H1 (cell line): ENCODE data around the gene TUBGCP2. TPM values are rescaled to one million over a fixed set of nuclear protein-coding genes. Genes with fewer than 3 reads are reported as not detected.

Source experiments
- CTCF ChIA-PET: fragments of 300-600 bp; sonication (Branson Sonifier 250); formaldehyde crosslinking; loops from one replicate; lab custom pipeline; 2021; ENCODE audit not compliant: partially characterized antibody; lab: Charles Lee
- POLR2A ChIA-PET: fragments of 300-600 bp; sonication (Branson Sonifier 250); formaldehyde crosslinking; loops from one replicate; lab custom pipeline; 2021; ENCODE audit warnings: inconsistent platforms; ENCODE audit not compliant: partially characterized antibody; lab: Charles Lee
- DNase-seq, 2 experiments: peaks; one replicate each; pipeline versions ENCODE4 v3.0.0 to v3.0.0-alpha.2; 2010 to 2022; ENCODE audit warnings: low spot score in 2 of 2, low read depth in 1 of 2, mixed read lengths in 1 of 2
- FAIRE-seq: peaks from 2 replicates; lab custom pipeline; 2011; peaks lifted over from hg19 to GRCh38; lab: Jason Lieb, UNC
- H2AFZ ChIP-seq: 2 replicates; pipeline ENCODE4 v1.8.1; 2012; ENCODE audit warnings: low read length, inconsistent platforms
- H2AK5ac ChIP-seq: 2 replicates; pipeline ENCODE4 v1.6.1; 2013; ENCODE audit warnings: low read depth, low read length
- H2BK120ac ChIP-seq: replicated peaks from 2 replicates; pipeline ENCODE3; 2013; ENCODE audit warnings: low read depth, low read length, inconsistent platforms
- H2BK12ac ChIP-seq: 2 replicates; pipeline ENCODE4 v1.6.1; 2013; ENCODE audit warnings: low read depth, low read length
- H2BK15ac ChIP-seq: 2 replicates; pipeline ENCODE4 v1.6.1; 2013; ENCODE audit warnings: low read length
- H2BK20ac ChIP-seq: 2 replicates; pipeline ENCODE4 v1.6.1; 2013; ENCODE audit warnings: low read length
- H2BK5ac ChIP-seq: 2 replicates; pipeline ENCODE4 v1.6.1; 2013; ENCODE audit warnings: low read depth, low read length
- H3K14ac ChIP-seq: 2 replicates; pipeline ENCODE4 v1.6.1; 2013; ENCODE audit warnings: inconsistent platforms; ENCODE audit not compliant: insufficient read length
- H3K18ac ChIP-seq: 2 replicates; pipeline ENCODE4 v1.6.1; 2013; ENCODE audit warnings: low read length; ENCODE audit errors: extremely low read depth
- H3K23ac ChIP-seq: 2 replicates; pipeline ENCODE4 v1.6.1; 2013; ENCODE audit warnings: inconsistent platforms; ENCODE audit not compliant: insufficient read length
- H3K23me2 ChIP-seq: 2 replicates; pipeline ENCODE4 v1.6.1; 2013; ENCODE audit warnings: low read depth, low read length
- H3K27ac ChIP-seq: 2 replicates; pipeline ENCODE4 v1.6.1; 2011; ENCODE audit warnings: low read depth, low read length, inconsistent platforms
- H3K27me3 ChIP-seq, 4 experiments: replicated peaks in 1 of 4; 1 replicate in 1 of 4; 2 replicates in 3 of 4; pipeline versions ENCODE4 v1.6.1 to v1.8.1; 2011 to 2013; ENCODE audit warnings: low read length in 3 of 4, mild to moderate bottlenecking in 3 of 4, inconsistent platforms in 2 of 4, mixed read lengths in 2 of 4, moderate library complexity in 1 of 4; ENCODE audit not compliant: control insufficient read depth in 3 of 4, insufficient read depth in 3 of 4; ENCODE audit errors: extremely low read depth in 1 of 4
- H3K36me3 ChIP-seq, 4 experiments: 2 replicates each; pipeline versions ENCODE4 v1.6.1 to v1.8.1; 2011 to 2013; ENCODE audit warnings: mild to moderate bottlenecking in 4 of 4, low read length in 3 of 4, moderate library complexity in 2 of 4, control low read depth in 1 of 4, inconsistent platforms in 1 of 4; ENCODE audit not compliant: insufficient read depth in 4 of 4, control insufficient read depth in 2 of 4
- H3K4ac ChIP-seq: replicated peaks from 2 replicates; pipeline ENCODE3; 2013; ENCODE audit warnings: low read length, low read depth, mixed read lengths, inconsistent platforms; ENCODE audit not compliant: insufficient read length
- H3K4me1 ChIP-seq, 4 experiments: replicated peaks in 1 of 4; 1 replicate in 1 of 4; 2 replicates in 3 of 4; pipeline versions ENCODE4 v1.6.1 to v1.8.1; 2011 to 2013; ENCODE audit warnings: low read length in 3 of 4, inconsistent platforms in 2 of 4, mixed read lengths in 1 of 4; ENCODE audit not compliant: insufficient read depth in 4 of 4, control insufficient read depth in 3 of 4
- H3K4me2 ChIP-seq, 2 experiments: 2 replicates each; pipeline versions ENCODE4 v1.6.1 to v1.8.1; 2011 to 2013; ENCODE audit warnings: low read depth in 2 of 2, low read length in 2 of 2, control low read depth in 1 of 2, inconsistent platforms in 1 of 2, mild to moderate bottlenecking in 1 of 2; ENCODE audit not compliant: insufficient read depth in 1 of 2
- H3K4me3 ChIP-seq, 4 experiments: fragments of 200-600, 300-600 bp in 1 of 4; sonication (generic), shearing (Covaris generic), sonication (Bioruptor Twin) in 1 of 4; 2 replicates each; pipeline versions ENCODE4 v1.5.1 to v1.8.1; 2011 to 2016; ENCODE audit warnings: low read length in 4 of 4, low read depth in 3 of 4, control low read depth in 2 of 4, inconsistent platforms in 2 of 4, mild to moderate bottlenecking in 2 of 4, mixed read lengths in 1 of 4, moderate library complexity in 1 of 4; ENCODE audit not compliant: insufficient read depth in 2 of 4; ENCODE audit errors: extremely low read depth in 1 of 4
- H3K56ac ChIP-seq: replicated peaks from 2 replicates; pipeline ENCODE3; 2013; ENCODE audit warnings: low read depth, mild to moderate bottlenecking, mixed read lengths, low read length, inconsistent platforms; ENCODE audit not compliant: insufficient read length
- H3K79me1 ChIP-seq: 2 replicates; pipeline ENCODE4 v1.6.1; 2013; ENCODE audit warnings: low read depth, low read length, control low read depth
- H3K79me2 ChIP-seq, 2 experiments: 2 replicates each; pipeline versions ENCODE4 v1.6.1 to v1.8.1; 2012 to 2013; ENCODE audit warnings: low read length in 2 of 2, mild to moderate bottlenecking in 2 of 2, inconsistent platforms in 1 of 2; ENCODE audit not compliant: insufficient read depth in 2 of 2, control insufficient read depth in 1 of 2
- H3K9ac ChIP-seq, 4 experiments: replicated peaks in 1 of 4; 1 replicate in 1 of 4; 2 replicates in 3 of 4; pipeline versions ENCODE4 v1.6.1 to v1.8.1; 2011 to 2013; ENCODE audit warnings: low read depth in 3 of 4, low read length in 3 of 4, control low read depth in 2 of 4, mild to moderate bottlenecking in 2 of 4, moderate library complexity in 2 of 4, inconsistent platforms in 1 of 4; ENCODE audit errors: extremely low read depth in 1 of 4
- H3K9me3 ChIP-seq, 2 experiments: 2 replicates each; pipeline versions ENCODE4 v1.6.1 to v1.8.1; 2012 to 2013; ENCODE audit warnings: mild to moderate bottlenecking in 2 of 2, moderate library complexity in 2 of 2, control low read depth in 1 of 2, inconsistent platforms in 1 of 2, low read depth in 1 of 2, low read length in 1 of 2, mixed read lengths in 1 of 2; ENCODE audit not compliant: insufficient read depth in 2 of 2
- H4K20me1 ChIP-seq, 2 experiments: replicated peaks in 1 of 2; 2 replicates each; pipeline versions ENCODE3 to v1.8.1; 2011 to 2013; ENCODE audit warnings: inconsistent platforms in 2 of 2, low read length in 2 of 2, mild to moderate bottlenecking in 1 of 2; ENCODE audit not compliant: insufficient read depth in 2 of 2, control insufficient read depth in 1 of 2
- H4K5ac ChIP-seq: 2 replicates; pipeline ENCODE4 v1.6.1; 2013; ENCODE audit warnings: low read length, low read depth, mixed read lengths, inconsistent platforms; ENCODE audit not compliant: insufficient read length
- H4K8ac ChIP-seq: 2 replicates; pipeline ENCODE4 v1.8.0; 2013; ENCODE audit warnings: mild to moderate bottlenecking, moderate library complexity, low read length, inconsistent platforms; ENCODE audit not compliant: insufficient read depth; ENCODE audit errors: extremely low read depth
- H4K91ac ChIP-seq: replicated peaks from 2 replicates; pipeline ENCODE3; 2013; ENCODE audit warnings: low read length, mixed read lengths, inconsistent platforms; ENCODE audit not compliant: insufficient read length
- ASH2L ChIP-seq: fragments of 200-600, 300-600 bp; sonication (generic); IDR thresholded peaks from one replicate; pipeline ENCODE4 v1.7.1; 2017; ENCODE audit warnings: low read length
- CBX8 ChIP-seq: fragments of 300-800, 300-1000 bp; sonication (generic); IDR thresholded peaks from 2 replicates; pipeline ENCODE4 v1.7.1; 2016; ENCODE audit warnings: low read depth, low read length, borderline replicate concordance
- CHD1 ChIP-seq: IDR thresholded peaks from 2 replicates; pipeline ENCODE4 v1.6.1; 2012; ENCODE audit warnings: low read depth, low read length, improper control_type of control experiment
- CTCF ChIP-seq, 3 experiments: IDR thresholded peaks; 1 replicate in 2 of 3; 2 replicates in 1 of 3; pipeline versions ENCODE4 v1.5.1 to v1.6.1; 2011; ENCODE audit warnings: low read length in 3 of 3, mild to moderate bottlenecking in 3 of 3, inconsistent platforms in 2 of 3, low read depth in 1 of 3, moderate library complexity in 1 of 3; ENCODE audit not compliant: insufficient read depth in 1 of 3; ENCODE audit errors: control extremely low read depth in 1 of 3
- EGR1 ChIP-seq: IDR thresholded peaks from 2 replicates; pipeline ENCODE4 v1.6.1; 2011; ENCODE audit warnings: low read depth, low read length, borderline replicate concordance
- GABPA ChIP-seq: IDR thresholded peaks from 2 replicates; pipeline ENCODE4 v1.6.1; 2011; ENCODE audit warnings: mild to moderate bottlenecking, low read length, moderate library complexity, borderline replicate concordance; ENCODE audit not compliant: insufficient read depth
- GTF2F1 ChIP-seq: IDR thresholded peaks from 2 replicates; pipeline ENCODE4 v1.6.1; 2012; ENCODE audit warnings: low read depth, low read length, improper control_type of control experiment, borderline replicate concordance
- NRF1 ChIP-seq: IDR thresholded peaks from 2 replicates; pipeline ENCODE4 v1.6.1; 2011; ENCODE audit warnings: mild to moderate bottlenecking, low read depth, low read length, improper control_type of control experiment
- SIRT6 ChIP-seq: IDR thresholded peaks from one replicate; pipeline ENCODE4 v1.7.1; 2012; ENCODE audit warnings: low read length, inconsistent platforms
- SP1 ChIP-seq: IDR thresholded peaks from 2 replicates; pipeline ENCODE4 v1.6.1; 2011; ENCODE audit warnings: low read depth, low read length
- YY1 ChIP-seq: IDR thresholded peaks from 2 replicates; pipeline ENCODE4 v1.6.1; 2011; ENCODE audit warnings: low read depth, mild to moderate bottlenecking, low read length
- WGBS, 2 experiments: shearing (Covaris generic) in 1 of 2; methylation state at CpG; one replicate each; pipeline versions ENCODE4 v1.1.6 to v1.1.7; 2013 to 2015; ENCODE audit warnings: low lambda C conversion rate in 2 of 2, mixed read lengths in 2 of 2, inconsistent platforms in 1 of 2, low coverage in 1 of 2, missing lambda C conversion rate in 1 of 2; ENCODE audit not compliant: insufficient replicate concordance in 2 of 2, insufficient coverage in 1 of 2, insufficient read length in 1 of 2; ENCODE audit errors: extremely low coverage in 1 of 2, missing lambda C conversion rate in 1 of 2; 5-methylcytosine and 5-hydroxymethylcytosine counted together
- polyA plus RNA-seq, 7 experiments: library from polyadenylated mRNA; depleted of rRNA in 3 of 7; stranded (reverse) in 5 of 7; unstranded in 2 of 7; fragments of >200 nt in 5 of 7; fragments of 200-250 nt in 2 of 7; gene quantifications; 1 replicate in 5 of 7; 2 replicates in 1 of 7; 4 replicates in 1 of 7; pipeline versions ENCODE4 v1.2.1 to v1.2.3, GENCODE V29; 2011 to 2013; ENCODE audit warnings: missing spikeins in 2 of 7, mixed read lengths in 2 of 7
- total RNA-seq: library from RNA; stranded (reverse); fragmentation: NEBNext Ultra II Directional; extraction: Animal tissue kit (Norgen Biotek cat#: 25700); gene quantifications from 2 replicates; pipeline ENCODE4 v1.2.1, GENCODE V29; 2021

TUBGCP2 gene
- total and polyA plus RNA-seq, 2 of the 8 experiments (the other 6 are each of a cell fraction or from before 2014, with no cell fraction given), result 34.9 to 51.9 TPM

GRCh38 chr10:133277993-133278576, 30.6 kb downstream of the TUBGCP2 start:
- no peaks in the 10 kb centered on the region for H3K9me3 ChIP-seq
- H4K91ac ChIP-seq, result no peak overlapping the region
- H3K27me3 ChIP-seq, result peaks cover 0 to 7% (median 4%) of the 10 kb centered on the region in 4 experiments; a peak in 6 of 7 replicates
- H3K9ac ChIP-seq, result no peak overlapping the region
- H2BK120ac ChIP-seq, result no peak overlapping the region
- H3K4me3 ChIP-seq, result no peak overlapping the region
- ChIA-PET POLR2A (interaction anchor here (0.8 to 2.4 kb wide), 7 partner anchors 10 to 66 kb away, joined by 3 to 7 read pairs (median 3); no protein-coding TSS in a partner anchor), CTCF (interaction anchor here (0.7 to 1.8 kb wide), 10 partner anchors 9 to 338 kb away, joined by 3 to 6 read pairs (median 4); no protein-coding TSS in a partner anchor)
- no peak overlapping the region for H3K14ac ChIP-seq
- DNase-seq (no peak), FAIRE-seq (no peak)
- H3K36me3 ChIP-seq, result peaks cover 4 to 17% (median 12%) of the 10 kb centered on the region in 4 experiments; a peak in 6 of 8 replicates
- H3K4me1 ChIP-seq, result peaks cover 0 to 13% (median 7%) of the 10 kb centered on the region in 4 experiments; a peak in 5 of 7 replicates
- H2AFZ ChIP-seq, result no peak overlapping the region
- H4K20me1 ChIP-seq, result peaks cover 0 to 5% of the 10 kb centered on the region in 2 experiments
- H3K4me2 ChIP-seq, result no peak overlapping the region
- no peak overlapping the region for H3K27ac ChIP-seq
- H2BK15ac ChIP-seq, result no peak overlapping the region
- H2BK20ac ChIP-seq, result no peak overlapping the region
- H3K79me2 ChIP-seq, result no peaks in the 10 kb centered on the region
- no peak overlapping the region for H4K5ac ChIP-seq
- H3K4ac ChIP-seq, result no peak overlapping the region
- H2AK5ac ChIP-seq, result no peak overlapping the region
- no peak overlapping the region for H2BK12ac ChIP-seq
- no peaks in the 10 kb centered on the region for H3K79me1 ChIP-seq
- H3K23ac ChIP-seq, result no peak overlapping the region
- H2BK5ac ChIP-seq, result no peak overlapping the region
- H4K8ac ChIP-seq, result no peak overlapping the region
- H3K56ac ChIP-seq, result no peak overlapping the region
- H3K18ac ChIP-seq, result no peak overlapping the region
- peaks cover 5% of the 10 kb centered on the region; the same call in 1 of the 2 replicates for H3K23me2 ChIP-seq
- WGBS, 2 experiments, result 93% methylated on average over 11 of the region's 12 CpGs; no CpG with 5 or more reads in 1 of the 2 experiments
- no peak for TF ChIP-seq ASH2L
- no peak for TF ChIP-seq EGR1
- TF ChIP-seq CBX8, result no peak
- TF ChIP-seq GTF2F1, result no peak
- no peak for TF ChIP-seq NRF1
- TF ChIP-seq YY1, result no peak
- TF ChIP-seq SP1, result no peak
- TF ChIP-seq CTCF (IDR thresholded peaks at IDR 0.05; ENCODE audit: control extremely low read depth in 1 of 3, insufficient read depth in 1 of 3, low read depth in 1 of 3, low read length in 3 of 3), result no peak
- no peak for TF ChIP-seq GABPA
- no peak for TF ChIP-seq SIRT6
- TF ChIP-seq CHD1, result no peak
